GM23338 (cell line): ENCODE results near the gene IFNLR1. TPM values are rescaled to one million over a fixed set of nuclear protein-coding genes. Genes with fewer than 3 reads are reported as not detected.
A peak's percentile ranks its signal among the peaks of the same experiment; 100 is the strongest.

ENCODE experiments used
- ATAC-seq: fragments of 200-7000 bp; cut with Tn5 transposase; 3 replicates; pipeline ENCODE4 v1.9.1; 2020
- DNase-seq: peaks from one replicate; pipeline ENCODE4 v3.0.0-alpha.2; 2015; ENCODE audit warnings: low spot score
- H2AFZ ChIP-seq: fragments of 200-600 bp; sonication (generic); 2 replicates; pipeline ENCODE4 v1.8.0; 2016; ENCODE audit warnings: antibody characterized with exemption, mild to moderate bottlenecking, moderate library complexity
- H3F3A ChIP-seq: fragments of 200-600 bp; sonication (generic); replicated peaks from 2 replicates; pipeline ENCODE4 v1.8.0; 2017; ENCODE audit warnings: antibody characterized with exemption, mixed run types, low read depth
- H3K27ac ChIP-seq: fragments of 200-600 bp; sonication (generic); 2 replicates; pipeline ENCODE4 v1.6.1; 2016; ENCODE audit warnings: low read depth
- H3K27me3 ChIP-seq: fragments of 200-600 bp; sonication (generic); 2 replicates; pipeline ENCODE4 v1.8.0; 2016; ENCODE audit warnings: mild to moderate bottlenecking, mixed run types, moderate library complexity; ENCODE audit not compliant: insufficient read depth
- H3K36me3 ChIP-seq: fragments of 200-600 bp; sonication (generic); 2 replicates; pipeline ENCODE4 v1.8.0; 2016; ENCODE audit warnings: mild to moderate bottlenecking; ENCODE audit not compliant: insufficient read depth
- H3K4me1 ChIP-seq: fragments of 200-600 bp; sonication (generic); 2 replicates; pipeline ENCODE4 v1.8.0; 2016; ENCODE audit warnings: mild to moderate bottlenecking, moderate library complexity; ENCODE audit not compliant: insufficient read depth
- H3K4me2 ChIP-seq: fragments of 200-600 bp; sonication (generic); 2 replicates; pipeline ENCODE4 v1.7.1; 2017; ENCODE audit warnings: mixed run types
- H3K4me3 ChIP-seq: fragments of 200-600 bp; sonication (generic); 2 replicates; pipeline ENCODE4 v1.6.1; 2016; ENCODE audit warnings: mixed run types
- H3K79me2 ChIP-seq: fragments of 200-600 bp; sonication (generic); replicated peaks from 2 replicates; pipeline ENCODE4 v1.8.0; 2017; ENCODE audit warnings: mild to moderate bottlenecking; ENCODE audit not compliant: insufficient read depth
- H3K9me2 ChIP-seq: fragments of 200-600 bp; sonication (generic); 2 replicates; pipeline ENCODE4 v1.8.0; 2017; ENCODE audit not compliant: insufficient read depth
- H4K20me1 ChIP-seq: fragments of 200-600 bp; sonication (generic); replicated peaks from 2 replicates; pipeline ENCODE4 v1.8.0; 2017; ENCODE audit warnings: mild to moderate bottlenecking; ENCODE audit not compliant: insufficient read depth
- H3K27ac Mint-ChIP-seq: 2 replicates; pipeline ENCODE4 v1.8.0; 2020; ENCODE audit warnings: inconsistent platforms, mild to moderate bottlenecking, moderate library complexity, mixed read lengths
- H3K27me3 Mint-ChIP-seq: 3 replicates; pipeline ENCODE4 v1.8.0; 2022; ENCODE audit warnings: low read depth, mild to moderate bottlenecking, moderate library complexity, mixed read lengths, inconsistent platforms; ENCODE audit not compliant: insufficient read depth, poor library complexity
- H3K36me3 Mint-ChIP-seq: 3 replicates; pipeline ENCODE4 v1.8.0; 2021; ENCODE audit warnings: low read depth, mild to moderate bottlenecking, inconsistent platforms, moderate library complexity, mixed read lengths
- H3K4me1 Mint-ChIP-seq: 3 replicates; pipeline ENCODE4 v1.8.0; 2020; ENCODE audit warnings: mild to moderate bottlenecking, inconsistent platforms, mixed read lengths
- H3K4me3 Mint-ChIP-seq: 3 replicates; pipeline ENCODE4 v1.8.0; 2021; ENCODE audit warnings: moderate library complexity, mild to moderate bottlenecking, inconsistent platforms, mixed read lengths
- H3K9me3 Mint-ChIP-seq: 3 replicates; pipeline ENCODE4 v1.8.0; 2020; ENCODE audit warnings: moderate library complexity, mild to moderate bottlenecking, inconsistent platforms, mixed read lengths
- CREB1 ChIP-seq: fragments of 250-450 bp; sonication (Bioruptor Pico); IDR thresholded peaks from 2 replicates; pipeline ENCODE4 v1.5.0; 2020; ENCODE audit warnings: low read depth, mild to moderate bottlenecking, moderate library complexity
- ETS1 ChIP-seq: IDR thresholded peaks from 2 replicates; pipeline ENCODE4 v1.6.1; 2016; ENCODE audit warnings: antibody characterized with exemption
- EZH2 ChIP-seq: fragments of 200-600 bp; sonication (generic); IDR thresholded peaks from one replicate; pipeline ENCODE4 v1.8.0; 2017; ENCODE audit warnings: antibody characterized with exemption, mild to moderate bottlenecking, low read depth; ENCODE audit not compliant: unreplicated experiment
- EZH2phosphoT487 ChIP-seq: fragments of 200-600 bp; sonication (generic); IDR thresholded peaks from one replicate; pipeline ENCODE4 v1.8.1; 2018; ENCODE audit warnings: antibody characterized with exemption; ENCODE audit not compliant: unreplicated experiment
- JUNB ChIP-seq: IDR thresholded peaks from one replicate; pipeline ENCODE4 v1.6.1; 2016; ENCODE audit warnings: antibody characterized with exemption; ENCODE audit not compliant: unreplicated experiment
- NANOG ChIP-seq: IDR thresholded peaks from 2 replicates; pipeline ENCODE4 v1.6.1; 2016; ENCODE audit warnings: antibody characterized with exemption, borderline replicate concordance
- POLR2AphosphoS5 ChIP-seq: IDR thresholded peaks from 2 replicates; pipeline ENCODE4 v1.6.1; 2016; ENCODE audit warnings: antibody characterized with exemption, low read depth
- STAT1 ChIP-seq: IDR thresholded peaks from one replicate; pipeline ENCODE4 v1.6.1; 2016; ENCODE audit warnings: antibody characterized with exemption; ENCODE audit not compliant: unreplicated experiment
- ZNF114 ChIP-seq: fragments of 250-450 bp; sonication (Bioruptor Pico); IDR thresholded peaks from 2 replicates; pipeline ENCODE4 v1.5.0; 2020; ENCODE audit warnings: mild to moderate bottlenecking, moderate library complexity
- polyA plus RNA-seq: library from polyadenylated mRNA; unstranded; fragments of >200 nt; fragmentation: Nextera tagmentation; extraction: Ambion mirVana; gene quantifications from 2 replicates; pipeline ENCODE4 v1.2.1, GENCODE V29; 2016
- total RNA-seq: library from RNA; depleted of rRNA; stranded (reverse); fragments of >200 nt; shearing (Covaris generic); gene quantifications from 2 replicates; pipeline ENCODE4 v1.2.3, GENCODE V29; 2014
- TF ChIP-seq, protein P1 (sequence below): fragments of 250-450 bp; sonication (Bioruptor Pico); IDR thresholded peaks from 2 replicates; pipeline ENCODE4 v1.5.0; 2020; ENCODE audit warnings: mild to moderate bottlenecking, moderate library complexity
- TF ChIP-seq, protein P2 (sequence below), 2 experiments: fragments of 200-600 bp in 1 of 2; sonication (generic) in 1 of 2; conservative IDR thresholded peaks; 2 replicates each; pipeline versions ENCODE4 v1.5.1 to v1.6.1; 2016 to 2017; ENCODE audit warnings: antibody characterized with exemption in 2 of 2, low read depth in 2 of 2, mild to moderate bottlenecking in 2 of 2, moderate library complexity in 1 of 2

The IFNLR1 gene
- total and polyA plus RNA-seq, 2 experiments from 2014 or later = 4.2 to 6.2 TPM

GRCh38 chr1:24111262-24111995, 75.7 kb downstream of the IFNLR1 start:
- Mint-ChIP-seq H3K4me3 (no peak overlapping the region), H3K4me1 (peaks cover 36% of the 10 kb centered on the region), H3K9me3 (no peaks in the 10 kb centered on the region), H3K36me3 (no peaks in the 10 kb centered on the region), H3K27me3 (peaks cover 21% of the 10 kb centered on the region), H3K27ac (no peak overlapping the region)
- H3F3A ChIP-seq = no peaks in the 10 kb centered on the region
- no peak overlapping the region for H3K27ac ChIP-seq
- TF ChIP-seq CREB1 (CRISPR knock-in tag) = no peak
- no peak for TF ChIP-seq POLR2AphosphoS5
- TF ChIP-seq JUNB = no peak
- no peak for TF ChIP-seq ZNF114 (CRISPR knock-in tag)
- no peak for TF ChIP-seq NANOG
- TF ChIP-seq ETS1 = no peak
- TF ChIP-seq, protein P1, sequence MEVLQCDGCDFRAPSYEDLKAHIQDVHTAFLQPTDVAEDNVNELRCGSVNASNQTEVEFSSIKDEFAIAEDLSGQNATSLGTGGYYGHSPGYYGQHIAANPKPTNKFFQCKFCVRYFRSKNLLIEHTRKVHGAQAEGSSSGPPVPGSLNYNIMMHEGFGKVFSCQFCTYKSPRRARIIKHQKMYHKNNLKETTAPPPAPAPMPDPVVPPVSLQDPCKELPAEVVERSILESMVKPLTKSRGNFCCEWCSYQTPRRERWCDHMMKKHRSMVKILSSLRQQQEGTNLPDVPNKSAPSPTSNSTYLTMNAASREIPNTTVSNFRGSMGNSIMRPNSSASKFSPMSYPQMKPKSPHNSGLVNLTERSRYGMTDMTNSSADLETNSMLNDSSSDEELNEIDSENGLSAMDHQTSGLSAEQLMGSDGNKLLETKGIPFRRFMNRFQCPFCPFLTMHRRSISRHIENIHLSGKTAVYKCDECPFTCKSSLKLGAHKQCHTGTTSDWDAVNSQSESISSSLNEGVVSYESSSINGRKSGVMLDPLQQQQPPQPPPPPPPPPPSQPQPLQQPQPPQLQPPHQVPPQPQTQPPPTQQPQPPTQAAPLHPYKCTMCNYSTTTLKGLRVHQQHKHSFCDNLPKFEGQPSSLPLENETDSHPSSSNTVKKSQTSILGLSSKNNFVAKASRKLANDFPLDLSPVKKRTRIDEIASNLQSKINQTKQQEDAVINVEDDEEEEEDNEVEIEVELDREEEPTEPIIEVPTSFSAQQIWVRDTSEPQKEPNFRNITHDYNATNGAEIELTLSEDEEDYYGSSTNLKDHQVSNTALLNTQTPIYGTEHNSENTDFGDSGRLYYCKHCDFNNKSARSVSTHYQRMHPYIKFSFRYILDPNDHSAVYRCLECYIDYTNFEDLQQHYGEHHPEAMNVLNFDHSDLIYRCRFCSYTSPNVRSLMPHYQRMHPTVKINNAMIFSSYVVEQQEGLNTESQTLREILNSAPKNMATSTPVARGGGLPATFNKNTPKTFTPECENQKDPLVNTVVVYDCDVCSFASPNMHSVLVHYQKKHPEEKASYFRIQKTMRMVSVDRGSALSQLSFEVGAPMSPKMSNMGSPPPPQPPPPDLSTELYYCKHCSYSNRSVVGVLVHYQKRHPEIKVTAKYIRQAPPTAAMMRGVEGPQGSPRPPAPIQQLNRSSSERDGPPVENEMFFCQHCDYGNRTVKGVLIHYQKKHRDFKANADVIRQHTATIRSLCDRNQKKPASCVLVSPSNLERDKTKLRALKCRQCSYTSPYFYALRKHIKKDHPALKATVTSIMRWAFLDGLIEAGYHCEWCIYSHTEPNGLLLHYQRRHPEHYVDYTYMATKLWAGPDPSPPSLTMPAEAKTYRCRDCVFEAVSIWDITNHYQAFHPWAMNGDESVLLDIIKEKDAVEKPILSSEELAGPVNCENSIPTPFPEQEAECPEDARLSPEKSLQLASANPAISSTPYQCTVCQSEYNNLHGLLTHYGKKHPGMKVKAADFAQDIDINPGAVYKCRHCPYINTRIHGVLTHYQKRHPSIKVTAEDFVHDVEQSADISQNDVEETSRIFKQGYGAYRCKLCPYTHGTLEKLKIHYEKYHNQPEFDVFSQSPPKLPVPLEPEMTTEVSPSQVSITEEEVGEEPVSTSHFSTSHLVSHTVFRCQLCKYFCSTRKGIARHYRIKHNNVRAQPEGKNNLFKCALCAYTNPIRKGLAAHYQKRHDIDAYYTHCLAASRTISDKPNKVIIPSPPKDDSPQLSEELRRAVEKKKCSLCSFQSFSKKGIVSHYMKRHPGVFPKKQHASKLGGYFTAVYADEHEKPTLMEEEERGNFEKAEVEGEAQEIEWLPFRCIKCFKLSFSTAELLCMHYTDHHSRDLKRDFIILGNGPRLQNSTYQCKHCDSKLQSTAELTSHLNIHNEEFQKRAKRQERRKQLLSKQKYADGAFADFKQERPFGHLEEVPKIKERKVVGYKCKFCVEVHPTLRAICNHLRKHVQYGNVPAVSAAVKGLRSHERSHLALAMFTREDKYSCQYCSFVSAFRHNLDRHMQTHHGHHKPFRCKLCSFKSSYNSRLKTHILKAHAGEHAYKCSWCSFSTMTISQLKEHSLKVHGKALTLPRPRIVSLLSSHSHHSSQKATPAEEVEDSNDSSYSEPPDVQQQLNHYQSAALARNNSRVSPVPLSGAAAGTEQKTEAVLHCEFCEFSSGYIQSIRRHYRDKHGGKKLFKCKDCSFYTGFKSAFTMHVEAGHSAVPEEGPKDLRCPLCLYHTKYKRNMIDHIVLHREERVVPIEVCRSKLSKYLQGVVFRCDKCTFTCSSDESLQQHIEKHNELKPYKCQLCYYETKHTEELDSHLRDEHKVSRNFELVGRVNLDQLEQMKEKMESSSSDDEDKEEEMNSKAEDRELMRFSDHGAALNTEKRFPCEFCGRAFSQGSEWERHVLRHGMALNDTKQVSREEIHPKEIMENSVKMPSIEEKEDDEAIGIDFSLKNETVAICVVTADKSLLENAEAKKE (CRISPR knock-in tag) = no peak
- TF ChIP-seq EZH2 = no peak
- TF ChIP-seq, protein P2, sequence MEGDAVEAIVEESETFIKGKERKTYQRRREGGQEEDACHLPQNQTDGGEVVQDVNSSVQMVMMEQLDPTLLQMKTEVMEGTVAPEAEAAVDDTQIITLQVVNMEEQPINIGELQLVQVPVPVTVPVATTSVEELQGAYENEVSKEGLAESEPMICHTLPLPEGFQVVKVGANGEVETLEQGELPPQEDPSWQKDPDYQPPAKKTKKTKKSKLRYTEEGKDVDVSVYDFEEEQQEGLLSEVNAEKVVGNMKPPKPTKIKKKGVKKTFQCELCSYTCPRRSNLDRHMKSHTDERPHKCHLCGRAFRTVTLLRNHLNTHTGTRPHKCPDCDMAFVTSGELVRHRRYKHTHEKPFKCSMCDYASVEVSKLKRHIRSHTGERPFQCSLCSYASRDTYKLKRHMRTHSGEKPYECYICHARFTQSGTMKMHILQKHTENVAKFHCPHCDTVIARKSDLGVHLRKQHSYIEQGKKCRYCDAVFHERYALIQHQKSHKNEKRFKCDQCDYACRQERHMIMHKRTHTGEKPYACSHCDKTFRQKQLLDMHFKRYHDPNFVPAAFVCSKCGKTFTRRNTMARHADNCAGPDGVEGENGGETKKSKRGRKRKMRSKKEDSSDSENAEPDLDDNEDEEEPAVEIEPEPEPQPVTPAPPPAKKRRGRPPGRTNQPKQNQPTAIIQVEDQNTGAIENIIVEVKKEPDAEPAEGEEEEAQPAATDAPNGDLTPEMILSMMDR (conservative IDR thresholded peaks at IDR 0.05; ENCODE audit: low read depth in 2 of 2) = no peak
- TF ChIP-seq EZH2phosphoT487 = no peak
- TF ChIP-seq STAT1 = no peak
- no peaks in the 10 kb centered on the region for H3K36me3 ChIP-seq
- no peak for ATAC-seq
- no peak overlapping the region for H3K4me2 ChIP-seq
- no peak for DNase-seq
- no peak overlapping the region for H3K4me3 ChIP-seq
- H3K4me1 ChIP-seq = peaks cover 23% of the 10 kb centered on the region
- no peaks in the 10 kb centered on the region for H4K20me1 ChIP-seq
- peak overlapping the region; percentile 80 for H2AFZ ChIP-seq
- no peaks in the 10 kb centered on the region for H3K9me2 ChIP-seq
- H3K79me2 ChIP-seq = no peaks in the 10 kb centered on the region
- H3K27me3 ChIP-seq = no peaks in the 10 kb centered on the region
